K562 (cell line): ENCODE measurements around the gene CPVL.

ENCODE experiments used
- ELK1 ChIP-seq: sonication (generic); formaldehyde crosslinking; IDR thresholded peaks from 2 replicates; pipeline ENCODE4 v1.8.1; 2022; ENCODE audit warnings: missing genetic modification reagents
- ETV6 ChIP-seq, 3 experiments: fragments of 150-350 bp in 1 of 3; sonication (generic) in 1 of 3; formaldehyde crosslinking in 1 of 3; IDR thresholded peaks; 2 replicates each; pipeline versions ENCODE4 v1.6.1 to v1.8.0; 2014 to 2022; ENCODE audit warnings: borderline replicate concordance in 2 of 3, low read depth in 2 of 3, antibody characterized with exemption in 1 of 3, low read length in 1 of 3, mild to moderate bottlenecking in 1 of 3, missing genetic modification reagents in 1 of 3
- GATA2 ChIP-seq: sonication (generic); formaldehyde crosslinking; IDR thresholded peaks from 2 replicates; pipeline ENCODE4 v1.4.0; 2020; ENCODE audit warnings: mild to moderate bottlenecking, missing genetic modification reagents
- KLF13 ChIP-seq: fragments of 450-650 bp; IDR thresholded peaks from 2 replicates; pipeline ENCODE4 v1.6.1; 2016; ENCODE audit warnings: missing genetic modification characterization, low read depth, mild to moderate bottlenecking, missing compliant biosample characterization, moderate library complexity, borderline replicate concordance
- POLR2A ChIP-seq: fragments of 450-650 bp; conservative IDR thresholded peaks from 2 replicates; pipeline ENCODE4 v1.6.1; 2016
- SIN3B ChIP-seq: fragments of 450-650 bp; IDR thresholded peaks from 2 replicates; pipeline ENCODE4 v1.6.1; 2017; ENCODE audit warnings: low read depth, mild to moderate bottlenecking, moderate library complexity
- SMARCB1 ChIP-seq: IDR thresholded peaks from 2 replicates; pipeline ENCODE4 v1.6.1; 2011; ENCODE audit warnings: improper control_type of control experiment, low read depth; ENCODE audit not compliant: insufficient read length
- ZNF23 ChIP-seq: fragments of 250-450 bp; sonication (Bioruptor Pico); IDR thresholded peaks from 2 replicates; pipeline ENCODE4 v1.4.0; 2020; ENCODE audit warnings: mild to moderate bottlenecking
- ZNF263 ChIP-seq: sonication (generic); formaldehyde crosslinking; IDR thresholded peaks from 2 replicates; pipeline ENCODE4 v1.8.0; 2022; ENCODE audit warnings: mild to moderate bottlenecking, missing genetic modification reagents, borderline replicate concordance
- ZNF449 ChIP-seq: fragments of 250-450 bp; sonication (Bioruptor Pico); IDR thresholded peaks from 2 replicates; pipeline ENCODE4 v1.8.0; 2022; ENCODE audit warnings: moderate library complexity, mild to moderate bottlenecking, inconsistent platforms
- TF ChIP-seq, protein P1 (sequence below), 3 experiments: IDR thresholded peaks in 2 of 3; conservative IDR thresholded peaks in 1 of 3; 2 replicates each; pipeline ENCODE4 v1.5.1; 2011 to 2012; ENCODE audit warnings: low read length in 3 of 3, mild to moderate bottlenecking in 3 of 3, control low read depth in 2 of 3, improper control_type of control experiment in 1 of 3, inconsistent platforms in 1 of 3, low read depth in 1 of 3, mixed read lengths in 1 of 3, moderate library complexity in 1 of 3; ENCODE audit not compliant: insufficient read depth in 2 of 3
- TF ChIP-seq, protein P2 (sequence below): sonication (generic); formaldehyde crosslinking; IDR thresholded peaks from 2 replicates; pipeline ENCODE4 v1.8.0; 2022; ENCODE audit warnings: mild to moderate bottlenecking, low read depth, missing genetic modification reagents

- no peak for TF ChIP-seq ETV6 (IDR thresholded peaks at IDR 0.05; ENCODE audit: borderline replicate concordance in 1 of 2, low read depth in 2 of 2, low read length in 1 of 2)
- TF ChIP-seq ETV6 (CRISPR knock-in tag; IDR thresholded peaks at IDR 0.05; ENCODE audit: borderline replicate concordance) = no peak
- no peak for TF ChIP-seq POLR2A
- TF ChIP-seq ZNF23 (CRISPR knock-in tag) = no peak
- TF ChIP-seq ZNF449 (CRISPR knock-in tag) = no peak
- TF ChIP-seq ZNF263 (CRISPR knock-in tag) = no peak
- TF ChIP-seq, protein P1, sequence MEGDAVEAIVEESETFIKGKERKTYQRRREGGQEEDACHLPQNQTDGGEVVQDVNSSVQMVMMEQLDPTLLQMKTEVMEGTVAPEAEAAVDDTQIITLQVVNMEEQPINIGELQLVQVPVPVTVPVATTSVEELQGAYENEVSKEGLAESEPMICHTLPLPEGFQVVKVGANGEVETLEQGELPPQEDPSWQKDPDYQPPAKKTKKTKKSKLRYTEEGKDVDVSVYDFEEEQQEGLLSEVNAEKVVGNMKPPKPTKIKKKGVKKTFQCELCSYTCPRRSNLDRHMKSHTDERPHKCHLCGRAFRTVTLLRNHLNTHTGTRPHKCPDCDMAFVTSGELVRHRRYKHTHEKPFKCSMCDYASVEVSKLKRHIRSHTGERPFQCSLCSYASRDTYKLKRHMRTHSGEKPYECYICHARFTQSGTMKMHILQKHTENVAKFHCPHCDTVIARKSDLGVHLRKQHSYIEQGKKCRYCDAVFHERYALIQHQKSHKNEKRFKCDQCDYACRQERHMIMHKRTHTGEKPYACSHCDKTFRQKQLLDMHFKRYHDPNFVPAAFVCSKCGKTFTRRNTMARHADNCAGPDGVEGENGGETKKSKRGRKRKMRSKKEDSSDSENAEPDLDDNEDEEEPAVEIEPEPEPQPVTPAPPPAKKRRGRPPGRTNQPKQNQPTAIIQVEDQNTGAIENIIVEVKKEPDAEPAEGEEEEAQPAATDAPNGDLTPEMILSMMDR (IDR thresholded peaks at IDR 0.05 in 2 of 3, conservative IDR thresholded peaks at IDR 0.05 in 1 of 3; ENCODE audit: insufficient read depth in 2 of 3, low read depth in 1 of 3, low read length in 3 of 3) = no peak
- TF ChIP-seq ELK1 = no peak
- no peak for TF ChIP-seq GATA2 (CRISPR knock-in tag)
- no peak for TF ChIP-seq KLF13
- TF ChIP-seq, protein P2, sequence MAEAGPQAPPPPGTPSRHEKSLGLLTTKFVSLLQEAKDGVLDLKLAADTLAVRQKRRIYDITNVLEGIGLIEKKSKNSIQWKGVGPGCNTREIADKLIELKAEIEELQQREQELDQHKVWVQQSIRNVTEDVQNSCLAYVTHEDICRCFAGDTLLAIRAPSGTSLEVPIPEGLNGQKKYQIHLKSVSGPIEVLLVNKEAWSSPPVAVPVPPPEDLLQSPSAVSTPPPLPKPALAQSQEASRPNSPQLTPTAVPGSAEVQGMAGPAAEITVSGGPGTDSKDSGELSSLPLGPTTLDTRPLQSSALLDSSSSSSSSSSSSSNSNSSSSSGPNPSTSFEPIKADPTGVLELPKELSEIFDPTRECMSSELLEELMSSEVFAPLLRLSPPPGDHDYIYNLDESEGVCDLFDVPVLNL (CRISPR knock-in tag) = no peak
- TF ChIP-seq SMARCB1 = no peak
- no peak for TF ChIP-seq SIN3B
These were observed 111.1 kb downstream of the CPVL start for GRCh38 chr7:29035044-29035740.
